H9 (cell line): Measurements from ENCODE around the gene VIPR2. TPM values are rescaled to one million over a fixed set of nuclear protein-coding genes. Genes with fewer than 3 reads are reported as not detected.
A peak's percentile ranks its signal among the peaks of the same experiment; 100 is the strongest.

ENCODE experiments used
- DNase-seq: peaks from one replicate; pipeline ENCODE4 v3.0.0-alpha.2; 2017
- H2AFZ ChIP-seq: one replicate; pipeline ENCODE4 v1.6.1; 2013; ENCODE audit warnings: mild to moderate bottlenecking, low read length, control low read depth, moderate library complexity
- H2AK5ac ChIP-seq: 2 replicates; pipeline ENCODE4 v1.6.1; 2013; ENCODE audit warnings: low read length, control low read depth, mixed read lengths; ENCODE audit not compliant: insufficient read length
- H2BK120ac ChIP-seq: one replicate; pipeline ENCODE4 v1.6.1; 2013; ENCODE audit warnings: low read depth, mild to moderate bottlenecking, low read length, control low read depth, inconsistent platforms; ENCODE audit not compliant: poor library complexity, severe bottlenecking
- H2BK12ac ChIP-seq: 2 replicates; pipeline ENCODE4 v1.6.1; 2013; ENCODE audit warnings: low read length, control low read depth, mixed read lengths, low read depth; ENCODE audit not compliant: insufficient read length
- H2BK15ac ChIP-seq: 2 replicates; pipeline ENCODE4 v1.6.1; 2013; ENCODE audit warnings: low read depth, low read length, control low read depth
- H2BK20ac ChIP-seq: one replicate; pipeline ENCODE4 v1.6.1; 2013; ENCODE audit warnings: low read depth, mild to moderate bottlenecking, low read length, control low read depth, inconsistent platforms; ENCODE audit not compliant: poor library complexity, severe bottlenecking
- H2BK5ac ChIP-seq: 2 replicates; pipeline ENCODE4 v1.6.1; 2013; ENCODE audit warnings: low read length, control low read depth, mixed read lengths; ENCODE audit not compliant: insufficient read length
- H3K14ac ChIP-seq: 2 replicates; pipeline ENCODE4 v1.6.1; 2013; ENCODE audit warnings: low read length, control low read depth; ENCODE audit not compliant: insufficient read depth
- H3K18ac ChIP-seq: 2 replicates; pipeline ENCODE4 v1.6.1; 2013; ENCODE audit warnings: low read depth, mild to moderate bottlenecking, mixed read lengths, low read length, control low read depth; ENCODE audit not compliant: insufficient read length
- H3K23ac ChIP-seq: 2 replicates; pipeline ENCODE4 v1.6.1; 2013; ENCODE audit warnings: low read length, control low read depth, mixed read lengths, low read depth; ENCODE audit not compliant: insufficient read length
- H3K23me2 ChIP-seq: 2 replicates; pipeline ENCODE4 v1.6.1; 2013; ENCODE audit warnings: low read depth, mild to moderate bottlenecking, mixed read lengths, low read length, control low read depth; ENCODE audit not compliant: insufficient read length, poor library complexity, severe bottlenecking
- H3K27ac ChIP-seq: 2 replicates; pipeline ENCODE4 v1.5.1; 2013; ENCODE audit warnings: low read length, control low read depth, mixed read lengths, low read depth; ENCODE audit not compliant: insufficient read length
- H3K27me3 ChIP-seq: 2 replicates; pipeline ENCODE4 v1.6.1; 2013; ENCODE audit warnings: low read length, control low read depth, inconsistent platforms; ENCODE audit not compliant: insufficient read depth
- H3K4ac ChIP-seq: 2 replicates; pipeline ENCODE4 v1.6.1; 2013; ENCODE audit warnings: low read depth, mild to moderate bottlenecking, control low read depth, inconsistent platforms, low read length, moderate library complexity
- H3K4me1 ChIP-seq: 2 replicates; pipeline ENCODE4 v1.6.1; 2013; ENCODE audit warnings: low read length, control low read depth, inconsistent platforms; ENCODE audit not compliant: insufficient read depth
- H3K4me2 ChIP-seq: 2 replicates; pipeline ENCODE4 v1.6.1; 2013; ENCODE audit warnings: low read length, control low read depth, mixed read lengths; ENCODE audit not compliant: insufficient read length, insufficient read depth
- H3K56ac ChIP-seq: 2 replicates; pipeline ENCODE4 v1.6.1; 2013; ENCODE audit warnings: low read depth, mild to moderate bottlenecking, mixed read lengths, low read length, control low read depth; ENCODE audit not compliant: insufficient read length
- H3K79me1 ChIP-seq: 2 replicates; pipeline ENCODE4 v1.6.1; 2013; ENCODE audit warnings: low read depth, mild to moderate bottlenecking, moderate library complexity, low read length, control low read depth, inconsistent platforms; ENCODE audit not compliant: insufficient read depth, poor library complexity, severe bottlenecking
- H3K79me2 ChIP-seq: 2 replicates; pipeline ENCODE4 v1.6.1; 2013; ENCODE audit warnings: low read length, control low read depth, inconsistent platforms; ENCODE audit not compliant: insufficient read depth
- H3K9ac ChIP-seq: 2 replicates; pipeline ENCODE4 v1.6.1; 2013; ENCODE audit warnings: low read length, control low read depth, mixed read lengths; ENCODE audit not compliant: insufficient read length; ENCODE audit errors: extremely low read depth
- H3K9me3 ChIP-seq: one replicate; pipeline ENCODE4 v1.6.1; 2013; ENCODE audit warnings: low read depth, low read length, inconsistent platforms; ENCODE audit not compliant: control insufficient read depth
- H3T11ph ChIP-seq: one replicate; pipeline ENCODE4 v1.6.1; 2013; ENCODE audit warnings: mild to moderate bottlenecking, low read length, control low read depth, inconsistent platforms
- H4K20me1 ChIP-seq: one replicate; pipeline ENCODE4 v1.6.1; 2013; ENCODE audit not compliant: control insufficient read depth, insufficient read length, insufficient read depth
- H4K5ac ChIP-seq: 2 replicates; pipeline ENCODE4 v1.6.1; 2013; ENCODE audit warnings: low read depth, mild to moderate bottlenecking, mixed read lengths, low read length, control low read depth; ENCODE audit not compliant: insufficient read length
- H4K8ac ChIP-seq: replicated peaks from 2 replicates; pipeline ENCODE4 v1.6.1; 2013; ENCODE audit warnings: low read length, control low read depth, mixed read lengths, low read depth; ENCODE audit not compliant: insufficient read length
- H4K91ac ChIP-seq: 2 replicates; pipeline ENCODE4 v1.6.1; 2013; ENCODE audit warnings: low read depth, mild to moderate bottlenecking, moderate library complexity, mixed read lengths, low read length, control low read depth; ENCODE audit not compliant: insufficient read length
- H3K27ac Mint-ChIP-seq, 3 experiments: 2 replicates in 2 of 3; 3 replicates in 1 of 3; pipeline ENCODE4 v1.8.0; 2020 to 2021; ENCODE audit warnings: mixed read lengths in 3 of 3, mild to moderate bottlenecking in 1 of 3, moderate library complexity in 1 of 3
- H3K27me3 Mint-ChIP-seq: 2 replicates; pipeline ENCODE4 v1.8.0; 2021; ENCODE audit warnings: low read depth, mild to moderate bottlenecking, moderate library complexity, mixed read lengths
- H3K36me3 Mint-ChIP-seq, 3 experiments: 2 replicates in 2 of 3; 3 replicates in 1 of 3; pipeline ENCODE4 v1.8.0; 2020 to 2021; ENCODE audit warnings: low read depth in 3 of 3, mixed read lengths in 3 of 3; ENCODE audit not compliant: insufficient read depth in 1 of 3
- H3K4me1 Mint-ChIP-seq, 2 experiments: 2 replicates each; pipeline ENCODE4 v1.8.0; 2020; ENCODE audit warnings: mixed read lengths in 2 of 2
- H3K4me3 Mint-ChIP-seq, 2 experiments: 2 replicates in 1 of 2; 3 replicates in 1 of 2; pipeline ENCODE4 v1.8.0; 2020 to 2021; ENCODE audit warnings: mild to moderate bottlenecking in 2 of 2, mixed read lengths in 2 of 2, moderate library complexity in 1 of 2
- H3K9me3 Mint-ChIP-seq, 2 experiments: 2 replicates in 1 of 2; 3 replicates in 1 of 2; pipeline ENCODE4 v1.8.0; 2020; ENCODE audit warnings: mild to moderate bottlenecking in 2 of 2, mixed read lengths in 2 of 2, moderate library complexity in 1 of 2
- CTCF ChIP-seq: fragments of 200-600 bp; sonication (generic); conservative IDR thresholded peaks from 3 replicates; pipeline ENCODE4 v1.8.0; 2021; ENCODE audit warnings: antibody characterized with exemption, mild to moderate bottlenecking
- WGBS: extraction: QIAGEN DNeasy Blood & Tissue Kit; methylation state at CpG from one replicate; pipeline ENCODE4 v1.1.7; 2013; ENCODE audit warnings: missing lambda C conversion rate, low lambda C conversion rate, mixed read lengths; ENCODE audit not compliant: insufficient read length; ENCODE audit errors: extremely low coverage; 5-methylcytosine and 5-hydroxymethylcytosine counted together
- total RNA-seq: library from RNA; stranded (reverse); gene quantifications from 2 replicates; pipeline ENCODE4 v1.2.1, GENCODE V29; 2021

Gene VIPR2
- total RNA-seq, 1 experiment from 2014 or later: 1.6 TPM

GRCh38 chr7:159113056-159113455 is 31.6 kb downstream of the VIPR2 start:
- Histone ChIP-seq H4K20me1 (no peaks in the 10 kb centered on the region), H3T11ph (no peak overlapping the region), H4K5ac (no peak overlapping the region), H4K91ac (no peak overlapping the region), H2BK15ac (no peak overlapping the region), H2AFZ (no peak overlapping the region), H3K56ac (no peak overlapping the region), H3K23ac (no peak overlapping the region), H3K27me3 (no peaks in the 10 kb centered on the region), H3K18ac (no peak overlapping the region), H3K4me1 (0 out of 2 replicates have a peak, but pooled peaks cover 2% of the 10 kb centered on the region), H3K14ac (no peak overlapping the region; the same call in 1 of the 2 replicates), H2BK5ac (no peak overlapping the region), H2BK12ac (no peak overlapping the region), H4K8ac (no peak overlapping the region), H2AK5ac (no peak overlapping the region), H3K9me3 (no peaks in the 10 kb centered on the region), H2BK120ac (no peak overlapping the region), H3K4ac (no peak overlapping the region), H2BK20ac (no peak overlapping the region), H3K27ac (no peak overlapping the region), H3K79me2 (no peaks in the 10 kb centered on the region), H3K9ac (no peak overlapping the region), H3K23me2 (no peaks in the 10 kb centered on the region), H3K4me2 (no peak overlapping the region), H3K79me1 (no peaks in the 10 kb centered on the region)
- Mint-ChIP-seq H3K27me3 (peaks cover 6% of the 10 kb centered on the region), H3K4me1 (peaks cover 40 to 58% of the 10 kb centered on the region in 2 experiments), H3K27ac (peak overlapping the region in 2 of 3 experiments; percentile 20 to 34; a peak in 2 of 7 replicates), H3K36me3 (no peaks in the 10 kb centered on the region), H3K4me3 (no peak overlapping the region; a peak in 2 of 5 replicates), H3K9me3 (no peaks in the 10 kb centered on the region)
- DNase-seq: no peak
- no peak for TF ChIP-seq CTCF
- WGBS: no CpG with 5 or more reads among the region's 8 CpGs
